GM19455 (cell line): ENCODE measurements around the gene C1QTNF9B.
"Not testable (repeated sequence)": the region's sequence is repeated elsewhere in the genome, so short reads cannot be mapped to it uniquely, and the experiment has no call there.

Experiments
- ATAC-seq: cut with Tn5 transposase; IDR thresholded peaks from one replicate; pipeline ENCODE4 v1.9.1; 2021; ENCODE audit not compliant: unreplicated experiment

The C1QTNF9B gene

DNA sequence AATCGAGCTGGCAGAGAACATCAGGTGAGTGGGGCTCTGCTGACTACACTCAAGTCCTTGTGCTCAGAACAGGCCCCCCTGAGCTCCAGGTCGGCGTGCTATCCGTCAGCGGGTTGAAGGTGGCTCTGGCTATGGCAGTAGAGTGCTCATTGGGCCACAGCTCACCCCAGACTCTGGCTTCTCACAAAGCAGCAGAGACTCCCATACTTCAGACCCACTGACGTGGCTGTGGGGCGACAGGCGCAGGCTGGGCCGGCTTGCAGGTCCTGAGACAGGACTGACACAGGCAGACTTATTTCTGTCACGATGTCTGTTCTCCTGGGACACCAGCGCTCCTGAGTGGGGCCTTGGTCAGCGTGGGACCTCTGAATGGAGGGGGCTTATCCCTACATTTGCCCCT lies 2.6 kb downstream of the C1QTNF9B start:
- not testable (repeated sequence) for ATAC-seq

- ATAC-seq: not testable (repeated sequence)
Measured at GRCh38 chr13:23893791-23894190, 3.5 kb downstream of the C1QTNF9B start.

- peak; percentile 15 for ATAC-seq
Measured at GRCh38 chr13:23889615-23890607, 7.4 kb downstream of the C1QTNF9B start.

DNA sequence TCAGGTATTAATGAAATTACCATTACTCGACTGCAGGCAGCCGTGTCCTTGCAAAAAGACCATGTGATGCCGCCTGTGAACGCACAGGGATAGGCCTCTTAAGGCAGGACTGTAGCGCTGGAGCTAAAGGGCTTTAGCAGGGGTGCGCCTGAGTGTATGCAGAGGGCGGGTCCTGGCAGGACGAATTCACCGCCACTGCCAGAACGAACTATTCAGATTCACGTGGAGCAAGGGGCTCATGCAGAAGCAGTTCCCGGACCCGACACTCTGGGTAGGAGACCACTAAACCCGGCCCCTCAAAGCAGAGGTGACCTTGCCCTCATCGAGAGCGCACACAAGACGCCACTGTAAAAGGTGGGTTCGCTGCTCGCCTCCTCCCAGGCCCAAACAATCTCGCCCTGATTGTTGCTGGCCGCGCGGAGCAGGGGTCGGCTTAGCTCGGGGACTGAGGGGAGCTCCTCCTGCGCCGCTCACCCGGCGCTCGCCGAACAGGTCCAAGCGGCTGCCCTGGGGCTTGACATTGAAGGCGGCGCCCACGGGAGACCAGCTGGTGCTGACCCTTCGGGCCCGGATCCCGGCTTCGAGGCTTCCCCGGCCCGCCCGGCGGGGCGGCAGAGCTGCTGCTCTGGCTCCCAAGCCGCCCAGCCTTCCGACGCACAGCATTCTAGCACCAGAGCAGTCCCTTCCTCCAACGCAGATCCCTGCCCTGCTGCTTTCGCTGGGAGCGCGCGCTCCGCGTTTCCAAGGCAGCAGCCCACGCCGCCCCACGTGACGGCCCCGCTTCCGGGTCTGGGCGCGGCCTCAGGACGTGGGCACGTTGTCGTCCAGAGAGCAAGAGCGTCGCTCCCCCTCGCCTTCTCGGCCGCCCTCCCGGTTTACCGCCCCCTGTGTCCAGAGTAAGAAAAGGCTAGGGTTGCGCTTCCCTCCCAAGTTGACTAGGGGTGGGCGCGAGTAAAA lies 8.4 kb downstream of the C1QTNF9B start, which contains the start of gene MIPEP:
MIPEP (minus strand) TSS at position 743 of the 957 bp plus-strand sequence; CDS start at position 663, 80 bp downstream.
- peak; percentile 93 for ATAC-seq

GRCh38 chr13:23884361-23884760 lies 12.9 kb downstream of the C1QTNF9B start:
- not testable (repeated sequence) for ATAC-seq

GRCh38 chr13:23883255-23883654 lies 14.0 kb downstream of the C1QTNF9B start:
- no peak for ATAC-seq

DNA sequence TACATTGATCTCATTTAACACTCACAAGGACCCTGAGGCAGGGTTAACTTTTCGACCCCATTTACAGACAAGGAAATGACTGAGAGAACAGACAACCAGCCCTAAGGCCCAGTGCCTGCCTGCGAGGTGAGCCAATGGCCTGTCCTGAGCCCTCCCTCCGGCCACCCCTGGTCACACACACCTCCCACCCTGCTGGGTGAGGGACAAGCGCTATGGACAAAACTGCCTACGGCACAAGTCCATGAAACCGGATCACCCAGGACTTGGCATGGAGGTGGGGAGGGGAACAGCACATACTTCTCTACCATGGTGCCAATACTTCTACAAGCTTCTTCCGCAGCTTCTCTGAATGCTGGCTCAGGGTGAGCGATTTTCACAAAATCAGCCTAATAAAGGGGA lies 15.9 kb downstream of the C1QTNF9B start:
- ATAC-seq: not testable (repeated sequence)

GRCh38 chr13:23880493-23881401 lies 16.6 kb downstream of the C1QTNF9B start:
- not testable (repeated sequence) for ATAC-seq

DNA sequence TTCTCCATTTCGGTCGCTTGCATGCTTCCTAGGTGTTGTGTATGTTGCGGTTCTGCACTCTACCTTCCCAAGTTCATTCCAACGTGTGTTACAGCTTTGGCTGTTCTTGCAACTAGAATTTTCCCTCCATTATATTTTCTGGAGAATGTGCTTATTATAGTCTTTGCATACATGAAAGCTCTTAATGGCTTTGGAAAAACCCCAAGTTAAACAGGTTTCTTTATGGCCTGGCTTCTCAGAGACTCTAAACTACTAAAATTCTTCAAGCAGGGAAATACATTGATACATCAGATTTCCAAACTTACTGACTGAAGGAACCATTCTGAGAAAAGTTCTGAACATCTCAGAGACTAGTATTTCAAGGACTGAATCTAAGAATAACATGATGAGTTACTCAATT lies 20.0 kb downstream of the C1QTNF9B start:
- no peak for ATAC-seq

DNA sequence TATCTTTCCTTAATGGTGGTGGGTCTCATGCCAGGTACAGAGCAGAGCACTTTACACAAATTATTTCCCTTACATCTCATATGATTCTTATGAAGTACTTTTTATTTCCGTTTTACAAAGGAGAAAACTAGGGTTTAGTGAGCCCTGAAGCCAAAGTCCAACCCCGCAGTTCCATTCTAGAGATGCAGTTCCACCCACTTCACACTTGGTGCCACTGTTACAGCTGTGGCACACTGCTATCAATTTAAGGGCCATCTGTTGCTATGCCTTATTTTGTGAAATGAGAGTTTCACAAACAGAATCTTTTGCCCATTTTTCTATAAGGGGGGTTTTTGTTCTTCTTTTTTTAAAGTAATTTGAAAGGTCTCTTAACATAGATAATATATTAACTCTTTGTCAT lies 21.0 kb downstream of the C1QTNF9B start:
- ATAC-seq: no peak

GRCh38 chr13:23871616-23872220 lies 25.6 kb downstream of the C1QTNF9B start:
- no peak for ATAC-seq

DNA sequence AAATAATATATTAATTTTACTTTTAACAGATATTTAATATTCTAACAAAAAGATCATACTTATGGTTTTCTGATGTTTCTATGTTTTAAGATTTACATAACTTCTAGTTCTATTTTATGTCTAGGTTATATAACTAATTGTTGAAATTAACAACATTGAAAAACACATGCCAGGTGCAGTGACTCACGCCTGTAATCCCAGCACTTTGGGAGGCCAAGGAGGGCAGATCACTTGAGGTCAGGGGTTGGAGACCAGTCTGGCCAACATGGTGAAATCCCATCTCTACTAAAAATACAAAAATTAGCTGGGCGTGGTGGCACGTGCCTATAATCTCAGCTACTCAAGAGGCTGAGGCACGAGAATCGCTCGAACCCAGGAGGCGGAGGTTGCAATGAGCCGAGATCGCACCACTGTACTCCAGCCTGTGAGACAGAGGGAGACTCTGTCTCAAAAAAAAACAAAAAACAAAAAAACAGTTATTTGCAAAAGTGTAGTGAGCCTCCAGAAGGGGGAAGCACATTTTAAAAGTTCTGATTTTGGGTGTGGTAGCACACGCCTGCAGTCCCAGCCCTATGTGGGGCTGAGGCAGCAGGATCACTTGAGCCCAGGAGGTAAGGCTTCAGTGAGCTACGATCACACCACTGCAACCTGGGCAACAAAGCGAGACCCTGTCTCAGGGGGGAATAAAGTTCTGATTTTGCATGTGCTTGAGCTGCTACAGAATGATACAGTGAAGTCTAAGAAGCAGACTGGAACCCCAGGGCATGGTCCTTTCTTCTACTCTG lies 26.8 kb downstream of the C1QTNF9B start:
- no peak for ATAC-seq

DNA sequence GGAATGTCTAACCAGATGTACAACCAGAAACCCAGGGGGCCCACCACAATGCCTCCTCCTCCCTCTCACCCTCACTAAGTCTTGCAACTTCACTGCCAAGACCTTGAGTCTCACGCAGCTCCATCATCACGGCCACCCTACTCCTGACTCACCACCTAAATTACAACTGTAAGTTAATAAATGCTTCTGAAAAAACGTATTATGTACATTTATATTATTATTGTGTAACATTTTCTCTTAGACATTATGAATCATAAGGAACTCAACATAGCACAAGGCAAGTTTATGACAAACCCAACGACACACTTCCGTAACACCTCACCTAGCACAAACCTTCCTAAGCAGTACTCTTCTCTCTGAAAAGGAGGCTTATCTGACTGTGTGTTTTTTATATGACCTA lies 28.8 kb downstream of the C1QTNF9B start:
- ATAC-seq: no peak

DNA sequence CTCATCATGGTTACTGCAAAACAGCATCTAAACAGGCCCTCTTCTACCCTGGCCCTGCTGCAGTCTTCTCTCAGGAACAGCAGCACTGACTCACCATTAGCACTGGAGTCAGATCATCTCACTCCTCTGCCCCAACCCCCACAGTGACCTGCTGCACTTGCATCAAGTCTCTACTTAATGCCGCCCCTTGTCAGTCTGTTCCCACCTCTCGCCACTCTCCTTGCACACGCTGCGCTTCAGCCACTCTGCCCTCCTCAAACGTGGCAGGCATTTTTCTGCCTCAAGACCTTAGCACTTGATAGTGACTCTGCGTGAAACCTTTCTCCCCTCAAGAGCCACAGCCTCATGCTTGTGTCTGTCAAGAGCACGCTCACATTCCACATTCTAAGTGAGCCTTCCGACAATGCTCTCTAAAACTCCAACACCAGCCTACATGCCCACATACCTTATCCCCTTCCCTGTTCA lies 30.2 kb downstream of the C1QTNF9B start:
- no peak for ATAC-seq

DNA sequence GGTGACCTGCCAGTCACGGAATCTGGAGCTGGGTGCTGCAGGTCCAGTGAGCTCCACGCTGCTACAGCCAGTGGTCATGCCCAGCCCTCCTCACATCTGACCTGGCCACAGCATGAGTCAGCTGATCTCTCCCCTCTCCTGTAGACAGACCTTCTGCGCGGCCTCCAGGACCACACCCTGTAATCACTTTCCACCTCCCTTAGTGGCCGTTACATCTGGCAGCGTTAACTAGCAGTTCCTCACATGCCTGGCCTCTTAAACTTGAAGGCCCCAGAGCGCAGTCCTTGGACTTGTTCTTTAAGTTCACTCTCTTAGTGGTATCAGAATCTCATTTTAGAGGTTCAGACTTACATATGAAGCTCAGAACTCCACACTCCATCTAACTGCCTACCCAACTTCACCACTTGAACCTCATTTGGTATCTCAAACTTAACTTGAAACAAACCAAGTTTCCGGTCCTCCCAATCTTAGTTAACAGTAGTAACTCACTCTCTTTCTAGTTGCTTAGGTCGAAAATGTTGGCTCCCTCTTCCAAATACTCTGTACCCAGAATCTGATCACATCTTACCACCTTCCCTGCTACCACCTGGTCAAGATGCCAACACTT lies 30.8 kb downstream of the C1QTNF9B start:
- no peak for ATAC-seq

DNA sequence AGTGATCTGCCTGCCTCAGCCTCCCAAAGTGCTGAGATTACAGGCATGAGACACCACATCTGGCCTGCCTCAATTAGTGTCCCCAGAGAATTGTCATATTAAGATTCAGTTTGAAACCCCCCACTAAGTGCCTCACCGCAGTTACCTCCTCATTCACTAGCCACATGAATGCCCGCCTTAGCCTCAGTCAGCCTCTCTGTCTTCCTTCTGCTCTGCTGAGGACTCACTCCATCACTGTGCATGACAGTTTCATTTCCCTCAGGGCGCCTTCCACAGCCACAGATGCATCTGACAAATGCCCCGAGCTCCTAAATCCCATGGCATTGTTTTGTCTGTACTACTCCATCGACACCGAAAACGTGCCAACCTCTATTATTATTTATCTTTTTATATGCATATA lies 31.4 kb downstream of the C1QTNF9B start:
- no peak for ATAC-seq

GRCh38 chr13:23865026-23865425 lies 32.3 kb downstream of the C1QTNF9B start:
- ATAC-seq: no peak

- ATAC-seq: no peak
Measured at GRCh38 chr13:23861310-23861709, 36.0 kb downstream of the C1QTNF9B start.

DNA sequence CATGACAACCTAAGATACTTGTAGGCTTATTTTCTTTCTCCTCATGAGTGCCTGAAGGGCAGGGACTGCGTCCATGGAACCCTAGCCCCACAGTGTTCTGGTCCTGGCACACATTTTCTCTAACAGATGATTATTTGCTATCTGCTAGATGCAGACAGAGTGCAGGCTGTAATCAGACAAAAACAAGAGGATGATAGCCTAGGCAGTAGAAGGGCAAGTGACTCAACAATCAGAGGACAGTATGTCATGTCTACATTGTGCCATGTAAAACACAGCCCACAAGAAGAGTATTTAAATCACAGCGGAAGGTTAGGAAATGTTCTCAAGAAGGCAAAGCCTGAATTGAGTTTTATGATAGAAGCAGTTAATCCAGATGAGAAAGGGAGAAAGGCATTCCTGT lies 37.4 kb downstream of the C1QTNF9B start:
- no peak for ATAC-seq
